Neural cell (in vitro differentiated cells): ENCODE data around the gene PTPRG.

ENCODE experiments used
- MXI1 ChIP-seq: fragments of 450-650 bp; conservative IDR thresholded peaks from 2 replicates; pipeline ENCODE4 v1.6.1; 2014; ENCODE audit warnings: antibody characterized with exemption, mild to moderate bottlenecking; ENCODE audit not compliant: poor library complexity, severe bottlenecking
- POLR2AphosphoS5 ChIP-seq: IDR thresholded peaks from 2 replicates; pipeline ENCODE4 v1.6.1; 2012
- TAF1 ChIP-seq: IDR thresholded peaks from 2 replicates; pipeline ENCODE4 v1.6.1; 2012; ENCODE audit warnings: low read depth
- TF ChIP-seq, protein P1 (sequence below): fragments of 450-650 bp; IDR thresholded peaks from 2 replicates; pipeline ENCODE4 v1.5.1; 2014; ENCODE audit warnings: antibody characterized with exemption, mild to moderate bottlenecking, moderate library complexity; ENCODE audit not compliant: poor library complexity, severe bottlenecking

DNA sequence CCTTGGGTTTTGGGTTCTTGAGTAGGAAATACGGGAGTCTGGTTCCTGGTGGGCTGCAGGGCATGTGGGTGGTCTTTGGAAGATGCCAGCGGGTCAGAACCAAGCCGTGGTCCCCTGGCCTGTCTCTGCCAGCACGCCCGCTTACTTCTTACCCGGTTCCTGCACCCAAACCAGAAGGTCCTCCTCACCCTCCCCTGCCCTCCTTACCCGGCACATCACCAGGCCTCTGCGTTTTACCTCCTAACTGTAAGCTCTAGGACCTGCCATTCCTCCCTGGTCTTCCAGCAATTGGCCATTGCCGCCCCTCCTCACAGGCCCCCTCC is 628.0 kb downstream of the PTPRG start:
- TF ChIP-seq POLR2AphosphoS5: no peak
- TF ChIP-seq, protein P1, sequence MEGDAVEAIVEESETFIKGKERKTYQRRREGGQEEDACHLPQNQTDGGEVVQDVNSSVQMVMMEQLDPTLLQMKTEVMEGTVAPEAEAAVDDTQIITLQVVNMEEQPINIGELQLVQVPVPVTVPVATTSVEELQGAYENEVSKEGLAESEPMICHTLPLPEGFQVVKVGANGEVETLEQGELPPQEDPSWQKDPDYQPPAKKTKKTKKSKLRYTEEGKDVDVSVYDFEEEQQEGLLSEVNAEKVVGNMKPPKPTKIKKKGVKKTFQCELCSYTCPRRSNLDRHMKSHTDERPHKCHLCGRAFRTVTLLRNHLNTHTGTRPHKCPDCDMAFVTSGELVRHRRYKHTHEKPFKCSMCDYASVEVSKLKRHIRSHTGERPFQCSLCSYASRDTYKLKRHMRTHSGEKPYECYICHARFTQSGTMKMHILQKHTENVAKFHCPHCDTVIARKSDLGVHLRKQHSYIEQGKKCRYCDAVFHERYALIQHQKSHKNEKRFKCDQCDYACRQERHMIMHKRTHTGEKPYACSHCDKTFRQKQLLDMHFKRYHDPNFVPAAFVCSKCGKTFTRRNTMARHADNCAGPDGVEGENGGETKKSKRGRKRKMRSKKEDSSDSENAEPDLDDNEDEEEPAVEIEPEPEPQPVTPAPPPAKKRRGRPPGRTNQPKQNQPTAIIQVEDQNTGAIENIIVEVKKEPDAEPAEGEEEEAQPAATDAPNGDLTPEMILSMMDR: no peak
- TF ChIP-seq TAF1: no peak
- no peak for TF ChIP-seq MXI1
